HG03095 (cell line): ENCODE results near the gene TSPAN10.
"Not testable (repeated sequence)": the region's sequence is repeated elsewhere in the genome, so short reads cannot be mapped to it uniquely, and the experiment has no call there.

Experiments
- ATAC-seq: cut with Tn5 transposase; IDR thresholded peaks from one replicate; pipeline ENCODE4 v1.9.1; 2021; ENCODE audit warnings: moderate library complexity; ENCODE audit not compliant: unreplicated experiment

The TSPAN10 gene

GRCh38 chr17:81660441-81660840, 23.4 kb downstream of the TSPAN10 start:
- no peak for ATAC-seq

- ATAC-seq = no peak
These were observed 25.0 kb downstream of the TSPAN10 start for GRCh38 chr17:81662002-81662401.

GRCh38 chr17:81664051-81664470, 27.1 kb downstream of the TSPAN10 start:
- no peak for ATAC-seq

- ATAC-seq = no peak
These were observed 28.5 kb downstream of the TSPAN10 start for GRCh38 chr17:81665205-81666091.

- peak; percentile 23 for ATAC-seq
These were observed 29.0 kb downstream of the TSPAN10 start for GRCh38 chr17:81666092-81666341.

GRCh38 chr17:81666342-81667191, 29.6 kb downstream of the TSPAN10 start, which contains the start of the genes CCDC137 and OXLD1:
TSS of gene CCDC137 (plus strand) at chr17:81666737. CDS start at chr17:81666767, 30 bp downstream.
TSS of gene OXLD1 (minus strand) at chr17:81666605. CDS start at chr17:81666577, 28 bp downstream.
- ATAC-seq = peak; percentile 88

GRCh38 chr17:81667754-81668153, 30.8 kb downstream of the TSPAN10 start:
- ATAC-seq = no peak

GRCh38 chr17:81672504-81672903, 35.5 kb downstream of the TSPAN10 start:
- ATAC-seq = no peak

- no peak for ATAC-seq
These were observed 36.0 kb downstream of the TSPAN10 start for GRCh38 chr17:81672954-81673353.

- no peak for ATAC-seq
These were observed 36.7 kb downstream of the TSPAN10 start for GRCh38 chr17:81673561-81674258.

GRCh38 chr17:81675515-81676221, 38.7 kb downstream of the TSPAN10 start:
- not testable (repeated sequence) for ATAC-seq

GRCh38 chr17:81676906-81677305, 39.9 kb downstream of the TSPAN10 start:
- ATAC-seq = no peak

GRCh38 chr17:81680150-81680549, 43.2 kb downstream of the TSPAN10 start:
- no peak for ATAC-seq

- no peak for ATAC-seq
These were observed 44.7 kb downstream of the TSPAN10 start for GRCh38 chr17:81681672-81682071.

GRCh38 chr17:81682565-81683207, 45.7 kb downstream of the TSPAN10 start:
- ATAC-seq = no peak

- ATAC-seq = peak; percentile 4
These were observed 46.2 kb downstream of the TSPAN10 start for GRCh38 chr17:81683208-81683583.

GRCh38 chr17:81683584-81684441, 46.8 kb downstream of the TSPAN10 start, which contains the start of the genes ARL16 and HGS:
TSS of gene ARL16 (minus strand) at chr17:81683797. CDS start at chr17:81683753, 44 bp downstream.
TSS of gene HGS (plus strand) at chr17:81684011. CDS start at chr17:81684067, 56 bp downstream.
- ATAC-seq = peak; percentile 77

- no peak for ATAC-seq
These were observed 47.5 kb downstream of the TSPAN10 start for GRCh38 chr17:81684442-81684911.

GRCh38 chr17:81685108-81685507, 48.1 kb downstream of the TSPAN10 start:
- no peak for ATAC-seq
